GM23338 (cell line): ENCODE data around the gene SIL1. TPM values are rescaled to one million over a fixed set of nuclear protein-coding genes. Genes with fewer than 3 reads are reported as not detected.

Source experiments
- ATAC-seq: fragments of 200-7000 bp; cut with Tn5 transposase; 3 replicates; pipeline ENCODE4 v1.9.1; 2020
- DNase-seq: peaks from one replicate; pipeline ENCODE4 v3.0.0-alpha.2; 2015; ENCODE audit warnings: low spot score
- H2AFZ ChIP-seq: fragments of 200-600 bp; sonication (generic); 2 replicates; pipeline ENCODE4 v1.8.0; 2016; ENCODE audit warnings: antibody characterized with exemption, mild to moderate bottlenecking, moderate library complexity
- H3F3A ChIP-seq: fragments of 200-600 bp; sonication (generic); replicated peaks from 2 replicates; pipeline ENCODE4 v1.8.0; 2017; ENCODE audit warnings: antibody characterized with exemption, mixed run types, low read depth
- H3K27ac ChIP-seq: fragments of 200-600 bp; sonication (generic); 2 replicates; pipeline ENCODE4 v1.6.1; 2016; ENCODE audit warnings: low read depth
- H3K27me3 ChIP-seq: fragments of 200-600 bp; sonication (generic); 2 replicates; pipeline ENCODE4 v1.8.0; 2016; ENCODE audit warnings: mild to moderate bottlenecking, mixed run types, moderate library complexity; ENCODE audit not compliant: insufficient read depth
- H3K36me3 ChIP-seq: fragments of 200-600 bp; sonication (generic); 2 replicates; pipeline ENCODE4 v1.8.0; 2016; ENCODE audit warnings: mild to moderate bottlenecking; ENCODE audit not compliant: insufficient read depth
- H3K4me1 ChIP-seq: fragments of 200-600 bp; sonication (generic); 2 replicates; pipeline ENCODE4 v1.8.0; 2016; ENCODE audit warnings: mild to moderate bottlenecking, moderate library complexity; ENCODE audit not compliant: insufficient read depth
- H3K4me2 ChIP-seq: fragments of 200-600 bp; sonication (generic); 2 replicates; pipeline ENCODE4 v1.7.1; 2017; ENCODE audit warnings: mixed run types
- H3K4me3 ChIP-seq: fragments of 200-600 bp; sonication (generic); 2 replicates; pipeline ENCODE4 v1.6.1; 2016; ENCODE audit warnings: mixed run types
- H3K79me2 ChIP-seq: fragments of 200-600 bp; sonication (generic); replicated peaks from 2 replicates; pipeline ENCODE4 v1.8.0; 2017; ENCODE audit warnings: mild to moderate bottlenecking; ENCODE audit not compliant: insufficient read depth
- H3K9me2 ChIP-seq: fragments of 200-600 bp; sonication (generic); 2 replicates; pipeline ENCODE4 v1.8.0; 2017; ENCODE audit not compliant: insufficient read depth
- H4K20me1 ChIP-seq: fragments of 200-600 bp; sonication (generic); replicated peaks from 2 replicates; pipeline ENCODE4 v1.8.0; 2017; ENCODE audit warnings: mild to moderate bottlenecking; ENCODE audit not compliant: insufficient read depth
- H3K27ac Mint-ChIP-seq: 2 replicates; pipeline ENCODE4 v1.8.0; 2020; ENCODE audit warnings: inconsistent platforms, mild to moderate bottlenecking, moderate library complexity, mixed read lengths
- H3K27me3 Mint-ChIP-seq: 3 replicates; pipeline ENCODE4 v1.8.0; 2022; ENCODE audit warnings: low read depth, mild to moderate bottlenecking, moderate library complexity, mixed read lengths, inconsistent platforms; ENCODE audit not compliant: insufficient read depth, poor library complexity
- H3K36me3 Mint-ChIP-seq: 3 replicates; pipeline ENCODE4 v1.8.0; 2021; ENCODE audit warnings: low read depth, mild to moderate bottlenecking, inconsistent platforms, moderate library complexity, mixed read lengths
- H3K4me1 Mint-ChIP-seq: 3 replicates; pipeline ENCODE4 v1.8.0; 2020; ENCODE audit warnings: mild to moderate bottlenecking, inconsistent platforms, mixed read lengths
- H3K4me3 Mint-ChIP-seq: 3 replicates; pipeline ENCODE4 v1.8.0; 2021; ENCODE audit warnings: moderate library complexity, mild to moderate bottlenecking, inconsistent platforms, mixed read lengths
- H3K9me3 Mint-ChIP-seq: 3 replicates; pipeline ENCODE4 v1.8.0; 2020; ENCODE audit warnings: moderate library complexity, mild to moderate bottlenecking, inconsistent platforms, mixed read lengths
- CREB1 ChIP-seq: fragments of 250-450 bp; sonication (Bioruptor Pico); IDR thresholded peaks from 2 replicates; pipeline ENCODE4 v1.5.0; 2020; ENCODE audit warnings: low read depth, mild to moderate bottlenecking, moderate library complexity
- EZH2 ChIP-seq: fragments of 200-600 bp; sonication (generic); IDR thresholded peaks from one replicate; pipeline ENCODE4 v1.8.0; 2017; ENCODE audit warnings: antibody characterized with exemption, mild to moderate bottlenecking, low read depth; ENCODE audit not compliant: unreplicated experiment
- EZH2phosphoT487 ChIP-seq: fragments of 200-600 bp; sonication (generic); IDR thresholded peaks from one replicate; pipeline ENCODE4 v1.8.1; 2018; ENCODE audit warnings: antibody characterized with exemption; ENCODE audit not compliant: unreplicated experiment
- NANOG ChIP-seq: IDR thresholded peaks from 2 replicates; pipeline ENCODE4 v1.6.1; 2016; ENCODE audit warnings: antibody characterized with exemption, borderline replicate concordance
- POLR2AphosphoS5 ChIP-seq: IDR thresholded peaks from 2 replicates; pipeline ENCODE4 v1.6.1; 2016; ENCODE audit warnings: antibody characterized with exemption, low read depth
- STAT1 ChIP-seq: IDR thresholded peaks from one replicate; pipeline ENCODE4 v1.6.1; 2016; ENCODE audit warnings: antibody characterized with exemption; ENCODE audit not compliant: unreplicated experiment
- ZNF114 ChIP-seq: fragments of 250-450 bp; sonication (Bioruptor Pico); IDR thresholded peaks from 2 replicates; pipeline ENCODE4 v1.5.0; 2020; ENCODE audit warnings: mild to moderate bottlenecking, moderate library complexity
- ZNF331 ChIP-seq: fragments of 250-450 bp; sonication (Bioruptor Pico); IDR thresholded peaks from 2 replicates; pipeline ENCODE4 v1.5.0; 2020; ENCODE audit warnings: low read depth, mild to moderate bottlenecking, moderate library complexity
- polyA plus RNA-seq: library from polyadenylated mRNA; unstranded; fragments of >200 nt; fragmentation: Nextera tagmentation; extraction: Ambion mirVana; gene quantifications from 2 replicates; pipeline ENCODE4 v1.2.1, GENCODE V29; 2016
- total RNA-seq: library from RNA; depleted of rRNA; stranded (reverse); fragments of >200 nt; shearing (Covaris generic); gene quantifications from 2 replicates; pipeline ENCODE4 v1.2.3, GENCODE V29; 2014
- TF ChIP-seq, protein P1 (sequence below): IDR thresholded peaks from one replicate; pipeline ENCODE4 v1.6.1; 2018; ENCODE audit warnings: antibody characterized with exemption; ENCODE audit not compliant: unreplicated experiment
- TF ChIP-seq, protein P2 (sequence below): IDR thresholded peaks from 2 replicates; pipeline ENCODE4 v1.6.1; 2016; ENCODE audit warnings: antibody characterized with exemption
- TF ChIP-seq, protein P3 (sequence below): fragments of 250-450 bp; sonication (Bioruptor Pico); IDR thresholded peaks from 2 replicates; pipeline ENCODE4 v1.5.0; 2020; ENCODE audit warnings: mild to moderate bottlenecking, moderate library complexity

The SIL1 gene
- total and polyA plus RNA-seq, 2 experiments from 2014 or later, result 5.5 to 5.9 TPM

DNA sequence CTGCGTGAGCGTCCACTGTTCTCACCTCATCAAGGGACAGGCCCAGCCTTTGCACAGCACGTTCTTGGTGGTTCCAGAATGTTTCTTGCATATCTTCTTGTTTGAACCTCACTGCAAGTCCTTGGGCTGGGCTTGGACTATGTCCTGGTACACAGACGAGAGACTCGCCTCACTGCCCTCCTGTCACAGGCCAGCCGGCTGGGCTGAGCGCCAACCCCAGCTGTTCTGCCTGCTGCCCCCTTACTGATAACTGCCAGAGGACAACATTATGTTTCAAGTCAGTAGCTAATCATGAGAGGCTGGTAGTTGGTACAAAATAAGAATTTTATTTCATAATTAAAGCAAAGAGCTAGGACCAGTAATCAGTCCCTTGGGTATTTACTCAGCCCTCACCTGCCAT lies 270.2 kb downstream of the SIL1 start (continued):
- TF ChIP-seq, protein P1, sequence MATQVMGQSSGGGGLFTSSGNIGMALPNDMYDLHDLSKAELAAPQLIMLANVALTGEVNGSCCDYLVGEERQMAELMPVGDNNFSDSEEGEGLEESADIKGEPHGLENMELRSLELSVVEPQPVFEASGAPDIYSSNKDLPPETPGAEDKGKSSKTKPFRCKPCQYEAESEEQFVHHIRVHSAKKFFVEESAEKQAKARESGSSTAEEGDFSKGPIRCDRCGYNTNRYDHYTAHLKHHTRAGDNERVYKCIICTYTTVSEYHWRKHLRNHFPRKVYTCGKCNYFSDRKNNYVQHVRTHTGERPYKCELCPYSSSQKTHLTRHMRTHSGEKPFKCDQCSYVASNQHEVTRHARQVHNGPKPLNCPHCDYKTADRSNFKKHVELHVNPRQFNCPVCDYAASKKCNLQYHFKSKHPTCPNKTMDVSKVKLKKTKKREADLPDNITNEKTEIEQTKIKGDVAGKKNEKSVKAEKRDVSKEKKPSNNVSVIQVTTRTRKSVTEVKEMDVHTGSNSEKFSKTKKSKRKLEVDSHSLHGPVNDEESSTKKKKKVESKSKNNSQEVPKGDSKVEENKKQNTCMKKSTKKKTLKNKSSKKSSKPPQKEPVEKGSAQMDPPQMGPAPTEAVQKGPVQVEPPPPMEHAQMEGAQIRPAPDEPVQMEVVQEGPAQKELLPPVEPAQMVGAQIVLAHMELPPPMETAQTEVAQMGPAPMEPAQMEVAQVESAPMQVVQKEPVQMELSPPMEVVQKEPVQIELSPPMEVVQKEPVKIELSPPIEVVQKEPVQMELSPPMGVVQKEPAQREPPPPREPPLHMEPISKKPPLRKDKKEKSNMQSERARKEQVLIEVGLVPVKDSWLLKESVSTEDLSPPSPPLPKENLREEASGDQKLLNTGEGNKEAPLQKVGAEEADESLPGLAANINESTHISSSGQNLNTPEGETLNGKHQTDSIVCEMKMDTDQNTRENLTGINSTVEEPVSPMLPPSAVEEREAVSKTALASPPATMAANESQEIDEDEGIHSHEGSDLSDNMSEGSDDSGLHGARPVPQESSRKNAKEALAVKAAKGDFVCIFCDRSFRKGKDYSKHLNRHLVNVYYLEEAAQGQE, result no peak
- no peak for TF ChIP-seq CREB1 (CRISPR knock-in tag)
- TF ChIP-seq EZH2phosphoT487, result no peak
- no peak for TF ChIP-seq ZNF331

DNA sequence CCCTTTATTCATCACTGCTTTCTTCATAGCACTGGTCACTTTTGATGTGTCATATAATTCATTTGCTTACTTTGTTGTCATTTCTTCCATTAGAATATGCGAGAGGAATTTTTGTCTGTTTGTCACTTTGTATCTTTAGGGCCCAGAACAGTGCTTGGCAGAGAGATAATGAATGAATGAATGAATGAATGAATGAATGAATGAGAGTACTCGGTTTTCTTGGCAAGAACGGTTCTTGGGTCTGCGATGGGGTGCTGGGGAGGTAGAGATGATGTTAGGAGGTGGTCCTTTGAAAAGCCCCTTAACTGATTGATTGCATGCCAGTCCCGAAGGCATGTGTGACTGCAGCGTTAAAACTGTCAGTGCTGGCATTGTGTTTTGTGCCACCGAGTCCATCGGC lies 270.6 kb downstream of the SIL1 start:
- ATAC-seq, result no peak
- Mint-ChIP-seq H3K27me3 (peaks cover 9% of the 10 kb centered on the region), H3K4me3 (no peak overlapping the region), H3K36me3 (peaks cover 69% of the 10 kb centered on the region), H3K27ac (no peak overlapping the region), H3K4me1 (peaks cover 10% of the 10 kb centered on the region; the same call in 2 of the 3 replicates), H3K9me3 (no peaks in the 10 kb centered on the region)
- Histone ChIP-seq H3K4me3 (no peak overlapping the region), H2AFZ (no peak overlapping the region), H3K9me2 (no peaks in the 10 kb centered on the region), H3K4me2 (no peak overlapping the region), H4K20me1 (no peaks in the 10 kb centered on the region; the same call in 1 of the 2 replicates), H3K27ac (no peak overlapping the region), H3F3A (0 out of 2 replicates have a peak, but pooled peaks cover 4% of the 10 kb centered on the region), H3K27me3 (no peaks in the 10 kb centered on the region), H3K4me1 (no peaks in the 10 kb centered on the region), H3K36me3 (peaks cover 30% of the 10 kb centered on the region), H3K79me2 (no peaks in the 10 kb centered on the region)
- no peak for DNase-seq
- TF ChIP-seq ZNF331 (no peak), EZH2 (no peak), POLR2AphosphoS5 (no peak), ZNF114 (CRISPR knock-in tag) (no peak), EZH2phosphoT487 (no peak), STAT1 (no peak), CREB1 (CRISPR knock-in tag) (no peak), NANOG (no peak)
- TF ChIP-seq, protein P1, result no peak
- TF ChIP-seq, protein P2, sequence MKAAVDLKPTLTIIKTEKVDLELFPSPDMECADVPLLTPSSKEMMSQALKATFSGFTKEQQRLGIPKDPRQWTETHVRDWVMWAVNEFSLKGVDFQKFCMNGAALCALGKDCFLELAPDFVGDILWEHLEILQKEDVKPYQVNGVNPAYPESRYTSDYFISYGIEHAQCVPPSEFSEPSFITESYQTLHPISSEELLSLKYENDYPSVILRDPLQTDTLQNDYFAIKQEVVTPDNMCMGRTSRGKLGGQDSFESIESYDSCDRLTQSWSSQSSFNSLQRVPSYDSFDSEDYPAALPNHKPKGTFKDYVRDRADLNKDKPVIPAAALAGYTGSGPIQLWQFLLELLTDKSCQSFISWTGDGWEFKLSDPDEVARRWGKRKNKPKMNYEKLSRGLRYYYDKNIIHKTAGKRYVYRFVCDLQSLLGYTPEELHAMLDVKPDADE, result no peak
- TF ChIP-seq, protein P3, sequence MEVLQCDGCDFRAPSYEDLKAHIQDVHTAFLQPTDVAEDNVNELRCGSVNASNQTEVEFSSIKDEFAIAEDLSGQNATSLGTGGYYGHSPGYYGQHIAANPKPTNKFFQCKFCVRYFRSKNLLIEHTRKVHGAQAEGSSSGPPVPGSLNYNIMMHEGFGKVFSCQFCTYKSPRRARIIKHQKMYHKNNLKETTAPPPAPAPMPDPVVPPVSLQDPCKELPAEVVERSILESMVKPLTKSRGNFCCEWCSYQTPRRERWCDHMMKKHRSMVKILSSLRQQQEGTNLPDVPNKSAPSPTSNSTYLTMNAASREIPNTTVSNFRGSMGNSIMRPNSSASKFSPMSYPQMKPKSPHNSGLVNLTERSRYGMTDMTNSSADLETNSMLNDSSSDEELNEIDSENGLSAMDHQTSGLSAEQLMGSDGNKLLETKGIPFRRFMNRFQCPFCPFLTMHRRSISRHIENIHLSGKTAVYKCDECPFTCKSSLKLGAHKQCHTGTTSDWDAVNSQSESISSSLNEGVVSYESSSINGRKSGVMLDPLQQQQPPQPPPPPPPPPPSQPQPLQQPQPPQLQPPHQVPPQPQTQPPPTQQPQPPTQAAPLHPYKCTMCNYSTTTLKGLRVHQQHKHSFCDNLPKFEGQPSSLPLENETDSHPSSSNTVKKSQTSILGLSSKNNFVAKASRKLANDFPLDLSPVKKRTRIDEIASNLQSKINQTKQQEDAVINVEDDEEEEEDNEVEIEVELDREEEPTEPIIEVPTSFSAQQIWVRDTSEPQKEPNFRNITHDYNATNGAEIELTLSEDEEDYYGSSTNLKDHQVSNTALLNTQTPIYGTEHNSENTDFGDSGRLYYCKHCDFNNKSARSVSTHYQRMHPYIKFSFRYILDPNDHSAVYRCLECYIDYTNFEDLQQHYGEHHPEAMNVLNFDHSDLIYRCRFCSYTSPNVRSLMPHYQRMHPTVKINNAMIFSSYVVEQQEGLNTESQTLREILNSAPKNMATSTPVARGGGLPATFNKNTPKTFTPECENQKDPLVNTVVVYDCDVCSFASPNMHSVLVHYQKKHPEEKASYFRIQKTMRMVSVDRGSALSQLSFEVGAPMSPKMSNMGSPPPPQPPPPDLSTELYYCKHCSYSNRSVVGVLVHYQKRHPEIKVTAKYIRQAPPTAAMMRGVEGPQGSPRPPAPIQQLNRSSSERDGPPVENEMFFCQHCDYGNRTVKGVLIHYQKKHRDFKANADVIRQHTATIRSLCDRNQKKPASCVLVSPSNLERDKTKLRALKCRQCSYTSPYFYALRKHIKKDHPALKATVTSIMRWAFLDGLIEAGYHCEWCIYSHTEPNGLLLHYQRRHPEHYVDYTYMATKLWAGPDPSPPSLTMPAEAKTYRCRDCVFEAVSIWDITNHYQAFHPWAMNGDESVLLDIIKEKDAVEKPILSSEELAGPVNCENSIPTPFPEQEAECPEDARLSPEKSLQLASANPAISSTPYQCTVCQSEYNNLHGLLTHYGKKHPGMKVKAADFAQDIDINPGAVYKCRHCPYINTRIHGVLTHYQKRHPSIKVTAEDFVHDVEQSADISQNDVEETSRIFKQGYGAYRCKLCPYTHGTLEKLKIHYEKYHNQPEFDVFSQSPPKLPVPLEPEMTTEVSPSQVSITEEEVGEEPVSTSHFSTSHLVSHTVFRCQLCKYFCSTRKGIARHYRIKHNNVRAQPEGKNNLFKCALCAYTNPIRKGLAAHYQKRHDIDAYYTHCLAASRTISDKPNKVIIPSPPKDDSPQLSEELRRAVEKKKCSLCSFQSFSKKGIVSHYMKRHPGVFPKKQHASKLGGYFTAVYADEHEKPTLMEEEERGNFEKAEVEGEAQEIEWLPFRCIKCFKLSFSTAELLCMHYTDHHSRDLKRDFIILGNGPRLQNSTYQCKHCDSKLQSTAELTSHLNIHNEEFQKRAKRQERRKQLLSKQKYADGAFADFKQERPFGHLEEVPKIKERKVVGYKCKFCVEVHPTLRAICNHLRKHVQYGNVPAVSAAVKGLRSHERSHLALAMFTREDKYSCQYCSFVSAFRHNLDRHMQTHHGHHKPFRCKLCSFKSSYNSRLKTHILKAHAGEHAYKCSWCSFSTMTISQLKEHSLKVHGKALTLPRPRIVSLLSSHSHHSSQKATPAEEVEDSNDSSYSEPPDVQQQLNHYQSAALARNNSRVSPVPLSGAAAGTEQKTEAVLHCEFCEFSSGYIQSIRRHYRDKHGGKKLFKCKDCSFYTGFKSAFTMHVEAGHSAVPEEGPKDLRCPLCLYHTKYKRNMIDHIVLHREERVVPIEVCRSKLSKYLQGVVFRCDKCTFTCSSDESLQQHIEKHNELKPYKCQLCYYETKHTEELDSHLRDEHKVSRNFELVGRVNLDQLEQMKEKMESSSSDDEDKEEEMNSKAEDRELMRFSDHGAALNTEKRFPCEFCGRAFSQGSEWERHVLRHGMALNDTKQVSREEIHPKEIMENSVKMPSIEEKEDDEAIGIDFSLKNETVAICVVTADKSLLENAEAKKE (CRISPR knock-in tag), result no peak
